Right atrium auricular region (tissue), 2 donors: ENCODE results near the gene FAM240A. TPM values are rescaled to one million over a fixed set of nuclear protein-coding genes. Genes with fewer than 3 reads are reported as not detected.

Experiments
- DNase-seq: peaks from one replicate; pipeline ENCODE4 v3.0.0-alpha.2; 2019; ENCODE audit warnings: low spot score
- H3K27ac ChIP-seq, 2 donors: fragments of 200-600 bp; sonication (generic); 1 replicate in 1 of 2; 2 replicates in 1 of 2; pipeline ENCODE4 v1.5.1; 2016 to 2019
- H3K27me3 ChIP-seq, 2 donors: fragments of 200-600 bp; sonication (generic); one replicate each; pipeline versions ENCODE4 v1.5.1 to v1.6.0; 2017 to 2019
- H3K36me3 ChIP-seq: fragments of 200-600 bp; sonication (generic); one replicate; pipeline ENCODE4 v1.5.1; 2016
- H3K4me1 ChIP-seq, 2 donors: fragments of 200-600 bp; sonication (generic); one replicate each; pipeline versions ENCODE4 v1.5.1 to v1.6.0; 2017 to 2019
- H3K4me3 ChIP-seq, 2 donors: fragments of 200-600 bp; sonication (generic); 1 replicate in 1 of 2; 2 replicates in 1 of 2; pipeline ENCODE4 v1.5.1; 2017 to 2019; ENCODE audit warnings: mild to moderate bottlenecking in 1 of 2, moderate library complexity in 1 of 2
- H3K9me3 ChIP-seq, 2 donors: fragments of 200-600 bp; sonication (generic); one replicate each; pipeline ENCODE4 v1.5.1; 2019
- CTCF ChIP-seq, 2 donors: fragments of 200-600 bp; sonication (generic); IDR thresholded peaks; one replicate each; pipeline ENCODE4 v1.5.1; 2019; ENCODE audit warnings: antibody characterized with exemption in 2 of 2
- total RNA-seq, 2 donors: library from RNA; depleted of rRNA; stranded (reverse); fragments of >200 nt; gene quantifications; one replicate each; pipeline ENCODE4 v1.1.0, GENCODE V29; 2016

FAM240A gene
- total RNA-seq, 2 donors from 2014 or later = not detected

DNA sequence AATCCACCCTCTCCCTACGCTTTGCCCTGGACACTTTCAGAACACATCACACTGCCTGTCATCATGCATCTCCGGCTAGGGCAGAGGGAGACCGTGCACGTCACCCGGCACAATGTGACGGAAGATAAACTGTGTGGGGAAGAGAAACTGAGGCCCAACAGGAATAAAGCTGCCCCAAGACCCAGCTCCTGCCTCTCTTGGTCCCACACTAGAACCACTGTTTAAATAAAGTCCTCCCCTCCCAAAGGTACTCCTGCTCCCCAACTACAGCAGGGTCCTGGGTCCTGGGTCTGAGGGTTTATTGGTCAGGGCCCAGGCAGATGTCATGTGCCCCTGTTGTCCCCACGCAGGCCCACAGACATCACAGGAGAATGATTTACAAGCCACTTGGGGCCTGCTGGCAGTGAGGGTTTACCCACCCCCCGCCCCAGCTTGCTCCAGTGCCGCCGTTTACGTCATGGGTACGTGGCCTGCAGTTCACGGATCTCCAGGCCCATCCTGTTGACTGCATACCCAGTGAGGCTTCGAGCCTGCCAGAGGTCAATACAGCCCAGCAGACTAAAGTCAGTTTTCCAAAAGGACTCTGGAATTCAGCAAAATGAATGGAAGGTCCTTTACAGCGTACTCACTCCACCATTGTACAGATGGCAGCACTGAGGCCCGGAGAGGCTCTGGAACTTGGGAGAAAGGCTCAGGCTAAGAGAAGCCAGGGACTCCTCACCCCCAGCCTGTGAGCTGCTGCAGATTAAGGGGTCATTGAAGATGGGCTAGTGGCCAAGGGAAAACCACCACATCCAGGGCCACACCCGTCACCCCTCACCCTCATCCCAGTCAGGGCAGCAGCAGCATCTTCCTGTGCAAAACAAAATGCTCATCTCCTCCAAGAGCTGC is 57.9 kb downstream of the FAM240A start:
- Histone ChIP-seq H3K4me3 (no peak overlapping the region), H3K36me3 (peaks cover 15% of the 10 kb centered on the region), H3K27me3 (no peaks in the 10 kb centered on the region), H3K27ac (peak overlapping the region in 1 of 2 donors; percentile 51), H3K9me3 (no peaks in the 10 kb centered on the region), H3K4me1 (peaks cover 0 to 20% of the 10 kb centered on the region in 2 donors)
- no peak for TF ChIP-seq CTCF (IDR thresholded peaks at IDR 0.05)
- DNase-seq = no peak

DNA sequence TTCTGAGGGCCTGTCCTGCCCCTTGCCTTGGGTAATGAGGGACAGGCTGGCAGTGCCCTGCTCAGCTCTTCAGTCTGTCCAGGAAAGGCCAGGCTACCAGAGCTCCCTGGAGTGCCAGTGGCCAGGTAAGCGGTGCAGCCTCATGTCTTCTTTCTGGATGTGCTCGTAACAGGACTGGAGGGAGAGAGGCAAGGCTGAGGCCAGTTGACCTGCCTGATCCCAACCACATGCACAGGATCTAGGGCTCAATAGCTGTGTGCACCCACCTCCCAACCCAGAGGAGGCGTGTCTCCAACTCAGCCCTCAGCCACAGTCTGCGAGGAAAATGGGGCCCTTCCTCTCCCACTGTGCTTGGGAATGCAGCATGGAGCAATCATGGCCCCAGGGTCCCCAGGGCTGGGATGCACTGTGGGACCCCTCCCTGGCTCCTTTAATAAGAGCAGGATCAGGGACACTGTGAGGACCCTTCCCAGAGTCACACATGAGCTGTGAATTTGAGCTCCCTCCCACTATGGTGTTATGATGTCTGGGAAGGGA is 58.6 kb downstream of the FAM240A start:
- Histone ChIP-seq H3K36me3 (peaks cover 19% of the 10 kb centered on the region), H3K27me3 (no peaks in the 10 kb centered on the region), H3K27ac (no peak overlapping the region), H3K4me3 (no peak overlapping the region), H3K4me1 (peaks cover 0 to 15% of the 10 kb centered on the region in 2 donors), H3K9me3 (no peaks in the 10 kb centered on the region)
- DNase-seq = no peak
- no peak for TF ChIP-seq CTCF (IDR thresholded peaks at IDR 0.05)

GRCh38 chr3:46671541-46672348 is 59.4 kb downstream of the FAM240A start:
- TF ChIP-seq CTCF (IDR thresholded peaks at IDR 0.05) = no peak
- peaks cover 19% of the 10 kb centered on the region for H3K36me3 ChIP-seq

DNA sequence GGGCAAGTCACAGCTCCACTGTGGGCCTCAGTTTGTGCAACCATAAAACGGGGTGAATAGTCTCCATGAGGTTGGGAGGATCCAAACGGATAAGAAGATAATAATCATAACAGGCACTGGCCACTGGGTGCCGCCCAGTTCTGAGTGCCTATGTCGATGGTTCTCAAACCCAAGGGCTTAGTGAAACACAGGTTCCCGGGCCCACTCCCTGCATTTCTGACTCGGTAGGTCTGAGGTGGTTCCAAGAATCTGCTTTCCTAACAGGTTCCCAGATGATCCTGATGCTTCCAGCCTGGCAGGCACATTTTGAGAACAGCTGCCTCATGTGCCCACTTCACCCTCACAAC is 60.0 kb downstream of the FAM240A start:
- no peak for TF ChIP-seq CTCF (IDR thresholded peaks at IDR 0.05)
- H3K9me3 ChIP-seq = no peaks in the 10 kb centered on the region
- peaks cover 0 to 17% of the 10 kb centered on the region in 2 donors for H3K4me1 ChIP-seq
- no peaks in the 10 kb centered on the region for H3K27me3 ChIP-seq
- H3K36me3 ChIP-seq = peaks cover 19% of the 10 kb centered on the region
- no peak overlapping the region for H3K27ac ChIP-seq
- H3K4me3 ChIP-seq = no peak overlapping the region
- DNase-seq = no peak

More at GRCh38 chr3:46671541-46672348, 59.4 kb downstream of the FAM240A start:
- DNase-seq = no peak
- H3K9me3 ChIP-seq = no peaks in the 10 kb centered on the region
- peaks cover 0 to 17% of the 10 kb centered on the region in 2 donors for H3K4me1 ChIP-seq
- no peaks in the 10 kb centered on the region for H3K27me3 ChIP-seq
- H3K4me3 ChIP-seq = no peak overlapping the region
- no peak overlapping the region for H3K27ac ChIP-seq

- no peak for TF ChIP-seq CTCF (IDR thresholded peaks at IDR 0.05)
- Histone ChIP-seq H3K9me3 (no peaks in the 10 kb centered on the region), H3K36me3 (peaks cover 19% of the 10 kb centered on the region), H3K4me1 (peaks cover 0 to 19% of the 10 kb centered on the region in 2 donors), H3K27ac (no peak overlapping the region), H3K27me3 (no peaks in the 10 kb centered on the region), H3K4me3 (no peak overlapping the region)
- no peak for DNase-seq
Observed at GRCh38 chr3:46673151-46674030, 61.1 kb downstream of the FAM240A start.
